Measurements from ENCODE around the gene HDAC4.

The HDAC4 gene

GRCh38 chr2:239383759-239384156 lies 17.1 kb downstream of the HDAC4 start:
- no peak for DNase-seq (ENCODE audit: low read depth)

GRCh38 chr2:239383036-239383758 lies 17.6 kb downstream of the HDAC4 start:
- DNase-seq (ENCODE audit: low read depth) = no peak

- no peak for DNase-seq (ENCODE audit: low read depth)
Measured at GRCh38 chr2:239382384-239382880, 18.4 kb downstream of the HDAC4 start.

GRCh38 chr2:239381709-239382134 lies 19.1 kb downstream of the HDAC4 start:
- no peak for DNase-seq (ENCODE audit: low read depth)

- no peak for DNase-seq (ENCODE audit: low read depth)
Measured at GRCh38 chr2:239380831-239381708, 19.8 kb downstream of the HDAC4 start.

- no peak for DNase-seq (ENCODE audit: low read depth)
Measured at GRCh38 chr2:239379641-239380170, 21.1 kb downstream of the HDAC4 start.

GRCh38 chr2:239378918-239379640 lies 21.7 kb downstream of the HDAC4 start:
- DNase-seq (ENCODE audit: low read depth) = no peak

- DNase-seq (ENCODE audit: low read depth) = no peak
Measured at GRCh38 chr2:239378021-239378917, 22.6 kb downstream of the HDAC4 start.

- no peak for DNase-seq (ENCODE audit: low read depth)
Measured at GRCh38 chr2:239377591-239377990, 23.2 kb downstream of the HDAC4 start.

GRCh38 chr2:239376942-239377531 lies 23.8 kb downstream of the HDAC4 start:
- no peak for DNase-seq (ENCODE audit: low read depth)

GRCh38 chr2:239376351-239376750 lies 24.5 kb downstream of the HDAC4 start:
- no peak for DNase-seq (ENCODE audit: low read depth)

- DNase-seq (ENCODE audit: low read depth) = no peak
Measured at GRCh38 chr2:239375278-239376061, 25.4 kb downstream of the HDAC4 start.

- DNase-seq (ENCODE audit: low read depth) = no peak
Measured at GRCh38 chr2:239374896-239375277, 25.9 kb downstream of the HDAC4 start.

GRCh38 chr2:239372835-239373234 lies 28.0 kb downstream of the HDAC4 start:
- DNase-seq (ENCODE audit: low read depth) = no peak

GRCh38 chr2:239371726-239372686 lies 28.8 kb downstream of the HDAC4 start:
- DNase-seq (ENCODE audit: low read depth) = no peak

- no peak for DNase-seq (ENCODE audit: low read depth)
Measured at GRCh38 chr2:239370876-239371725, 29.7 kb downstream of the HDAC4 start.

- no peak for DNase-seq (ENCODE audit: low read depth)
Measured at GRCh38 chr2:239370403-239370802, 30.4 kb downstream of the HDAC4 start.
